ENCODE data around the gene BCAS1.

GRCh38 chr20:53974785-53975555 lies 95.4 kb downstream of the BCAS1 start:
- TF ChIP-seq POLR2A (IDR thresholded peaks at IDR 0.05; ENCODE audit: low read length) (no peak), GATA1 (IDR thresholded peaks at IDR 0.05; ENCODE audit: low read depth, low read length) (no peak)

Measured in erythroblast (primary cell).